Endothelial cell of umbilical vein (primary cell): Measurements from ENCODE around the gene CLCA1. TPM values are rescaled to one million over a fixed set of nuclear protein-coding genes. Genes with fewer than 3 reads are reported as not detected.

Source experiments
- BruUV-seq: library from RNA; stranded (reverse); fragments of 400-500 nt; replicated peaks from 2 replicates; lab custom pipeline; 2021; lab: Mats Ljungman, UMichigan
- CTCF ChIA-PET: fragments of 300-600, 350-600 bp; sonication (Branson Sonifier 250); formaldehyde crosslinking; loops from one replicate; lab custom pipeline; 2021; ENCODE audit warnings: antibody characterized with exemption, inconsistent platforms; lab: Charles Lee
- POLR2A ChIA-PET: fragments of 300-600, 350-600 bp; sonication (Branson Sonifier 250); formaldehyde crosslinking; loops from one replicate; lab custom pipeline; 2021; ENCODE audit warnings: antibody characterized with exemption, inconsistent platforms; lab: Charles Lee
- DNase-seq: peaks from one replicate; pipeline ENCODE4 v3.0.0-alpha.2; 2011; ENCODE audit warnings: low read depth, low spot score
- FAIRE-seq: peaks from 2 replicates; lab custom pipeline; 2011; peaks lifted over from hg19 to GRCh38; lab: Jason Lieb, UNC
- H2AFZ ChIP-seq: 2 replicates; pipeline ENCODE4 v1.6.0; 2012; ENCODE audit warnings: low read depth, low read length, control low read depth, inconsistent platforms
- H3K27ac ChIP-seq: 2 replicates; pipeline ENCODE4 v1.5.1; 2011; ENCODE audit warnings: low read depth, mild to moderate bottlenecking, control low read depth, low read length, moderate library complexity; ENCODE audit not compliant: insufficient read depth
- H3K27me3 ChIP-seq, 2 experiments: 2 replicates each; pipeline versions ENCODE4 v1.6.0 to v1.6.1; 2011; ENCODE audit warnings: low read length in 2 of 2, mixed read lengths in 1 of 2; ENCODE audit not compliant: control insufficient read depth in 2 of 2, insufficient read depth in 2 of 2
- H3K36me3 ChIP-seq, 2 experiments: 2 replicates in 1 of 2; 3 replicates in 1 of 2; pipeline ENCODE4 v1.5.1; 2011; ENCODE audit warnings: low read length in 2 of 2, mild to moderate bottlenecking in 1 of 2, moderate library complexity in 1 of 2; ENCODE audit not compliant: control insufficient read depth in 2 of 2, insufficient read depth in 2 of 2; ENCODE audit errors: extremely low read depth in 1 of 2
- H3K4me1 ChIP-seq: 3 replicates; pipeline ENCODE4 v1.5.1; 2011; ENCODE audit warnings: mild to moderate bottlenecking, low read length; ENCODE audit not compliant: control insufficient read depth, insufficient read depth; ENCODE audit errors: extremely low read depth
- H3K4me2 ChIP-seq: 2 replicates; pipeline ENCODE4 v1.6.1; 2011; ENCODE audit warnings: low read length, control low read depth, mixed read lengths; ENCODE audit not compliant: insufficient read depth
- H3K4me3 ChIP-seq, 3 experiments: fragments of 200-600 bp in 1 of 3; sonication (generic), shearing (Covaris generic) in 1 of 3; replicated peaks in 1 of 3; 2 replicates each; pipeline ENCODE4 v1.5.1; 2011 to 2016; ENCODE audit warnings: control low read depth in 3 of 3, low read length in 3 of 3, mild to moderate bottlenecking in 2 of 3, inconsistent platforms in 1 of 3, low read depth in 1 of 3, moderate library complexity in 1 of 3; ENCODE audit not compliant: insufficient read depth in 1 of 3
- H3K79me2 ChIP-seq: 2 replicates; pipeline ENCODE4 v1.6.0; 2012; ENCODE audit warnings: low read length, inconsistent platforms; ENCODE audit not compliant: control insufficient read depth, insufficient read depth
- H3K9ac ChIP-seq: replicated peaks from 2 replicates; pipeline ENCODE3; 2011; ENCODE audit warnings: low read length, control low read depth; ENCODE audit not compliant: insufficient read depth; ENCODE audit errors: extremely low read depth
- H3K9me1 ChIP-seq: replicated peaks from 3 replicates; pipeline ENCODE4 v1.6.0; 2011; ENCODE audit warnings: mild to moderate bottlenecking, low read length; ENCODE audit not compliant: control insufficient read depth, insufficient read depth; ENCODE audit errors: extremely low read depth
- H3K9me3 ChIP-seq: replicated peaks from 2 replicates; pipeline ENCODE4 v1.5.1; 2012; ENCODE audit warnings: low read length, inconsistent platforms; ENCODE audit not compliant: control insufficient read depth, insufficient read depth
- H4K20me1 ChIP-seq: replicated peaks from 2 replicates; pipeline ENCODE3; 2011; ENCODE audit warnings: mild to moderate bottlenecking, low read length; ENCODE audit not compliant: control insufficient read depth, insufficient read depth; ENCODE audit errors: extremely low read depth
- EZH2 ChIP-seq: IDR thresholded peaks from 2 replicates; pipeline ENCODE4 v1.6.1; 2012; ENCODE audit warnings: borderline replicate concordance, low read depth, mild to moderate bottlenecking, moderate library complexity, low read length, inconsistent platforms; ENCODE audit not compliant: severe bottlenecking
- FOS ChIP-seq: IDR thresholded peaks from 2 replicates; pipeline ENCODE4 v1.6.1; 2011; ENCODE audit warnings: mild to moderate bottlenecking, low read length, moderate library complexity, borderline replicate concordance; ENCODE audit not compliant: insufficient read depth
- GATA2 ChIP-seq: IDR thresholded peaks from 2 replicates; pipeline ENCODE4 v1.7.0; 2011; ENCODE audit warnings: low read depth, mild to moderate bottlenecking, moderate library complexity, mixed read lengths, low read length; ENCODE audit not compliant: insufficient read length, insufficient read depth
- JUN ChIP-seq: IDR thresholded peaks from 2 replicates; pipeline ENCODE4 v1.6.1; 2011; ENCODE audit warnings: borderline replicate concordance, low read depth; ENCODE audit not compliant: insufficient read length, insufficient read depth
- MYC ChIP-seq: IDR thresholded peaks from one replicate; pipeline ENCODE4 v1.6.1; 2011; ENCODE audit warnings: mild to moderate bottlenecking, low read depth, low read length
- POLR2AphosphoS5 ChIP-seq: IDR thresholded peaks from 2 replicates; pipeline ENCODE4 v1.6.1; 2012; ENCODE audit warnings: low read depth, mild to moderate bottlenecking, control low read depth, low read length, moderate library complexity; ENCODE audit not compliant: insufficient read depth
- dilution Hi-C: fragments of 300-500 bp; cut with MboI; formaldehyde crosslinking; loops from one replicate; pipeline ENCODE4 v1.15.0; 2019; ENCODE audit warnings: low sequenced_read_pairs; ENCODE audit not compliant: extremely low pct_ligation_motif_present
- intact Hi-C: fragments of 100-400 bp; cut with micrococcal nuclease; formaldehyde crosslinking; loops from one replicate; pipeline ENCODE4 v1.10.0; 2022
- polyA plus RNA-seq, 4 experiments: library from polyadenylated mRNA; depleted of rRNA in 3 of 4; stranded (reverse) in 3 of 4; unstranded in 1 of 4; fragments of >200 nt; gene quantifications; 2 replicates each; pipeline versions ENCODE4 v1.2.1 to v1.2.3, GENCODE V29; 2011 to 2012; ENCODE audit warnings: missing spikeins in 1 of 4
- total RNA-seq: library from RNA; stranded (reverse); gene quantifications from 2 replicates; pipeline ENCODE4 v1.2.3, GENCODE V29; 2021
- TF ChIP-seq, protein P1 (sequence below): IDR thresholded peaks from 2 replicates; pipeline ENCODE4 v1.6.1; 2011; ENCODE audit not compliant: insufficient read depth, insufficient read length

The CLCA1 gene
- total and polyA plus RNA-seq, 2 donors (not counting 3 experiments of a cell fraction or from before 2014, with no cell fraction given), result not detected

DNA sequence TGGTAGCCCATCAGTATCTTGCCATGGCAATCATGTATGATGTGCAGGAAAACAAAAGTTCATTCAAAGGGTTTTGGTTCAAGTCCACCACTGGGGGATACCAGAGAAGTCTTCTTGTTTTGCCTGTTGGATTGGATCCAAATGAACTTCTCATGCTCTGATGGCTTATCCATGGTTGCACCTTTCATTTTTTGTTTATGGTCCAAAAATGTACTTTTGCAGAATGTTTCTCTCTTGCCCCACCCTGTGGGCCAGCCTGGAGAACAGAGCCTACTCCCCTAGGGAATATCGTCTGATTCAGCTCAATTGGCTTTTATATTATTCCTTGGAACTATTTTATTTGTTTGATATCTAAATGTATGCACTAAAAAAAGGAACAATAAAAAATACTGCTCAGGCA, 20.1 kb upstream of the CLCA1 start:
- Histone ChIP-seq H3K79me2 (no peaks in the 10 kb centered on the region), H3K9ac (no peak overlapping the region), H3K4me1 (peaks cover 10% of the 10 kb centered on the region), H3K36me3 (no peaks in the 10 kb centered on the region), H3K9me1 (no peaks in the 10 kb centered on the region), H3K4me3 (no peak overlapping the region), H4K20me1 (no peaks in the 10 kb centered on the region), H3K4me2 (no peak overlapping the region), H3K27ac (no peak overlapping the region), H3K27me3 (no peaks in the 10 kb centered on the region), H2AFZ (no peak overlapping the region), H3K9me3 (no peaks in the 10 kb centered on the region)
- BruUV-seq, result no TSS peak
- CTCF ChIA-PET, result interaction anchor here (1.4 kb wide), 1 partner anchor 69 kb away, joined by 4 read pairs; no protein-coding TSS in a partner anchor
- no peak for DNase-seq
- TF ChIP-seq EZH2 (no peak), GATA2 (no peak), JUN (no peak), MYC (no peak), FOS (no peak)
- TF ChIP-seq, protein P1, sequence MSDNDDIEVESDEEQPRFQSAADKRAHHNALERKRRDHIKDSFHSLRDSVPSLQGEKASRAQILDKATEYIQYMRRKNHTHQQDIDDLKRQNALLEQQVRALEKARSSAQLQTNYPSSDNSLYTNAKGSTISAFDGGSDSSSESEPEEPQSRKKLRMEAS, result no peak
- POLR2A ChIA-PET, result no interaction called here
- no peak for FAIRE-seq
- dilution Hi-C loops (no loop called here), intact Hi-C loops (no loop called here)

DNA sequence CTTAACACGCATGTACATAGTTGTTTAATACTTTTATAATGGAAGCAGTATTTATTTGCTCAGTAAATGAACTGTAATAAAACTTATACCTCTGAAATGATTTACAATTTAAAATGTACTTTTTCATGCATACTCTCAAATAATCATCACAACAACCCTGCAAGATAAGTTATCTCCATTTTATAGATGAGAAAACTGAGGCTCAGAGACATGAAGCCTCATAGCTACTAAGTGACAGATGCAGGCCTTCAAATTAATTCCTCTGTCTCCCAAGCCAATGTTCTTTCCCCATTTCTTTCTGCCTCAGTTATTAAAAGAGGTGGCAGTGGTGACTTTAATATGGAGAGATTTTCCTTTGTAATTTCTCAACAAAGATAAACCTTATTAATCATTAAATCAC, 19.6 kb upstream of the CLCA1 start:
- BruUV-seq, result no TSS peak
- H2AFZ ChIP-seq, result no peak overlapping the region
- H3K36me3 ChIP-seq, result no peaks in the 10 kb centered on the region
- H3K27ac ChIP-seq, result no peak overlapping the region
- TF ChIP-seq POLR2AphosphoS5 (no peak), MYC (no peak)
- DNase-seq, result no peak
- no peaks in the 10 kb centered on the region for H3K79me2 ChIP-seq
- no peaks in the 10 kb centered on the region for H4K20me1 ChIP-seq
- intact Hi-C loops (no loop called here), dilution Hi-C loops (no loop called here)
- ChIA-PET CTCF (interaction anchor here (1.4 kb wide), 1 partner anchor 69 kb away, joined by 4 read pairs; no protein-coding TSS in a partner anchor), POLR2A (no interaction called here)
- FAIRE-seq, result no peak
- H3K4me1 ChIP-seq, result peaks cover 10% of the 10 kb centered on the region
- H3K4me2 ChIP-seq, result no peak overlapping the region
- H3K9me3 ChIP-seq, result no peaks in the 10 kb centered on the region
- no peaks in the 10 kb centered on the region for H3K27me3 ChIP-seq
- no peaks in the 10 kb centered on the region for H3K9me1 ChIP-seq
- no peak overlapping the region for H3K4me3 ChIP-seq
- no peak overlapping the region for H3K9ac ChIP-seq
